Retinal pigment epithelial cell (primary cell): Measurements from ENCODE around the gene CTBP2.

Source experiments
- DNase-seq: peaks from one replicate; pipeline ENCODE4 v3.0.0-alpha.2; 2010; ENCODE audit warnings: low read depth
- H3K4me3 ChIP-seq: 2 replicates; pipeline ENCODE4 v1.5.1; 2011; ENCODE audit warnings: mild to moderate bottlenecking, low read length, control low read depth, moderate library complexity
- TF ChIP-seq, protein P1 (sequence below): conservative IDR thresholded peaks from 2 replicates; pipeline ENCODE4 v1.5.1; 2011; ENCODE audit warnings: low read depth, low read length, control low read depth, inconsistent platforms

CTBP2 gene

GRCh38 chr10:125071008-125071407 is 89.4 kb downstream of the CTBP2 start:
- TF ChIP-seq, protein P1, sequence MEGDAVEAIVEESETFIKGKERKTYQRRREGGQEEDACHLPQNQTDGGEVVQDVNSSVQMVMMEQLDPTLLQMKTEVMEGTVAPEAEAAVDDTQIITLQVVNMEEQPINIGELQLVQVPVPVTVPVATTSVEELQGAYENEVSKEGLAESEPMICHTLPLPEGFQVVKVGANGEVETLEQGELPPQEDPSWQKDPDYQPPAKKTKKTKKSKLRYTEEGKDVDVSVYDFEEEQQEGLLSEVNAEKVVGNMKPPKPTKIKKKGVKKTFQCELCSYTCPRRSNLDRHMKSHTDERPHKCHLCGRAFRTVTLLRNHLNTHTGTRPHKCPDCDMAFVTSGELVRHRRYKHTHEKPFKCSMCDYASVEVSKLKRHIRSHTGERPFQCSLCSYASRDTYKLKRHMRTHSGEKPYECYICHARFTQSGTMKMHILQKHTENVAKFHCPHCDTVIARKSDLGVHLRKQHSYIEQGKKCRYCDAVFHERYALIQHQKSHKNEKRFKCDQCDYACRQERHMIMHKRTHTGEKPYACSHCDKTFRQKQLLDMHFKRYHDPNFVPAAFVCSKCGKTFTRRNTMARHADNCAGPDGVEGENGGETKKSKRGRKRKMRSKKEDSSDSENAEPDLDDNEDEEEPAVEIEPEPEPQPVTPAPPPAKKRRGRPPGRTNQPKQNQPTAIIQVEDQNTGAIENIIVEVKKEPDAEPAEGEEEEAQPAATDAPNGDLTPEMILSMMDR = no peak
- no peak for DNase-seq
- no peak overlapping the region for H3K4me3 ChIP-seq

- TF ChIP-seq, protein P1 = no peak
- H3K4me3 ChIP-seq = no peak overlapping the region
- no peak for DNase-seq
Observed at GRCh38 chr10:125068406-125068805, 92.0 kb downstream of the CTBP2 start.

DNA sequence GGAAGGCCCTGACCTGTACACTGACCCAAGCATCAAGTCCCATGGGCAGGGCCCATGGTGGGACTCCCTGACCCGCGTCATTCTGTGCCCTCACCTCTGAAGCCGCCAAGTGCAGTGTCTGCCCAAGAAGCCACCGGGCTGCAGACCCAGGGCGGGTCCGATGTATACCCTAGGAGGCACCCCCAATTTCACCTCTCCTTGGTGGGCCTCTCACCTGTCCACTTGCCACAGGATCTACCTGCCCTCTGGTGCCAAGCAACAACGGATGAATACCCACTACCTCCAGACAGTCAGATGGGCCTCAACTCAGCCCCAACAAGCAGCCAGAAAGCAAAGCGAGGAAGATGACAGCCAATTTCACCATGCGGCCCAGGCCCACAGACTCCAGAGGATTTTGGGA is 92.6 kb downstream of the CTBP2 start:
- no peak overlapping the region for H3K4me3 ChIP-seq
- no peak for DNase-seq
- TF ChIP-seq, protein P1 = no peak

DNA sequence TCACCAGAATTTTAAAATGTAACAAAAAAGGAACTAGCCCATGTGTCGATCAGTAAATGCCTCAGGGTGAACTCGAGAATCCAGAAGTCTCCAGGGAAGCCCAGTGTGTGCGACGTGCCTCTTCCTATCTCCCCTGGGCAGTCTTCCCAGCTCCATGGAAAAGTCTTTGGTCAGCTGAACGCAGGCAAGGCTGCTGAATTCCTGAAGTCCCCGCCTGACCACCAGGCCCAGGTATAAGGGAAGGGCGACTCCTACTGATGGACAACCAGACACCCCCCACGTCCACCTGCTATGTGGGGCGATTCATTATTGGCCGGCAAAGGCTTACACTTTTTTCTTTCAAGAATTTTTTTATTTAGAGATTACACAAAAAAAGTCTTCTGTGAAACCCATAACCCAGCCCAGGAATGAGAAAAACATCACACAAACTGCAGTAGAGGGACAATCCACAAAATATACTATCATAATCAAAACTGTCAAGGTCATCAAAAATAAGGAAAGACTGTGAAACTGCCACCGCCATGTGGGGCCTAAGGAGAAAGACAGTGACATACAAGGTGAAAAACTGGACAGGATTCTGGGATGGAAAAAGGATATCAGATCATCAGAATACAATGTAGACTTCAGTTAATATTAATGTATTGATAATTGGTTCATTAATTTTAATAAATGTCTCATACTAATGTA is 93.5 kb downstream of the CTBP2 start:
- TF ChIP-seq, protein P1 = no peak
- no peak for DNase-seq
- no peak overlapping the region for H3K4me3 ChIP-seq

DNA sequence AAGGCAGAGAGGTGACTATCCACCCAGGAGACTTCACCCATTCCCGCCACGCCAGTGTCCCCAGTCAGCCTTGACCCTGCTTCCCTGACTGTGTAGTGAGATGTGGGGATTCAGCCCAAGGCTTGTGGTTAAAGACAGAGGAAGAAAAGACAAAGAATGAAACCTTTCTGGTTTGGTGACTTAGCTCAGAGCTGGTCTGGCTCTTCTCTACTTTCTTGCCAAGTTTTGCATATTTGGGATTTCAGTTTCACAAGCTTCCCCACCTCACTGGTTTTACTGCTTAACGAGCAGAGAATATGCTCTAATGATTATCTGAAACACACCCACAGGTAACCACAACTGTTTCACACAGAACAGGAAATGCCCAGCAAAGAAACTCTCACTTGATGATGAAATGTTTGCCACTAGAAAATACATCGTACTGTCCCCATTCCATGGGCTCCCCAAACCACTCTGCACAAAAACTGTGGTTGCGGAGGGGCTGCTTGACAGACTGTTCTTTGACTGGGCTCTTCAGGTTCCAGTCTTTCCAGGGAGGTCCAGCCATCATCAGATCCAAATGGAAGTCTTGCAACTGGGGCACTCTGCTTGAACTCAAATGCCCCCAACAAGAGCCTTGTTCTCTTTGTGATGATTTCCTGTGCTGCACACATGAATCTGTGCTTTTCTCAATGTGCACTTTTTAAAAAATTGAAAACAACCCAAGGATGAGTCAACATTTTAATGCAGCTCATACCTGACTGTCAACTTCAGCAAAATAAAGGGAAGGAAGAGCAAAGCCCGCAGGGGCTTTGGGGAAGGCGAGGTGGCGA is 95.5 kb downstream of the CTBP2 start:
- TF ChIP-seq, protein P1 = no peak
- no peak overlapping the region for H3K4me3 ChIP-seq
- DNase-seq = peak; percentile 38

DNA sequence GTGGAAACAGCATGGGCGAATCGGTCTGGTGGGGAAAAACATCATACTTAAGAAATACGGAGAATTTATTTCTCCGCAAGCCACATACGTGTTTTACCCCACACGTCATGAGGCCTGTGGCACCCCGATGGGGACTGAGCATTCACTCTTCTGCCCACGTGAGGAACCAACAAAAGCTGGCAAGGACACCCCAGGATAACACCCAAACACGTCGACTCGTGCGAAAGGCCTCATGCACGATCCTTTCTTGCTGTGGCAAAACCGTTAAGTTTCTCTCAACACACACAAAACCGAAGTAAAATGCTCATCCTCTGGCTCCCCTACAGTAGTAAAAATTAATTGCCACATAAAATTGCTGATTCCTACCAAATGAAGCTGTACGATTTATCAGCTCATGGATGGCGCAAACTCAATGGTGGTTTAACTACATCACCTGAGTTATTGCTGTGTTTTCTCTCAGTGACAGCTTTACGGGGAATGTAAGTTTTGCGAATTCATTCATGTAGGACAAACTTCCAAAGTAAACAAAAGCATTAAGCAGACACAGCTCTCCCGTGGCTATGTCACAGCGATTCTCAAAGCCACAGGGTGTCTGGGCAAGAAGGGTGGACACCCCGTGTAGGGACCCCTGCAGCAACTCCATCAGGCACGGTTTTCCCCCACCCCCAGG is 97.0 kb downstream of the CTBP2 start:
- TF ChIP-seq, protein P1 = no peak
- no peak for DNase-seq
- no peak overlapping the region for H3K4me3 ChIP-seq
